ENCODE measurements around the gene KIRREL3. TPM values are rescaled to one million over a fixed set of nuclear protein-coding genes. Genes with fewer than 3 reads are reported as not detected.
"Not testable (repeated sequence)": the region's sequence is repeated elsewhere in the genome, so short reads cannot be mapped to it uniquely, and the experiment has no call there.

The KIRREL3 gene
- total RNA-seq, 5 donors from 2014 or later (not counting 1 experiment from before 2014, with no cell fraction given), result not detected

GRCh38 chr11:126398721-126399120 is 601.8 kb downstream of the KIRREL3 start:
- no peak overlapping the region for H3K4me3 ChIP-seq (ENCODE audit: control insufficient read depth in 1 of 2, extremely low read depth in 1 of 2, low read length in 1 of 2)
- WGBS (ENCODE audit: insufficient coverage), result 77% methylated on average over 1 of the region's 1 CpG
- Mint-ChIP-seq H3K36me3 (peaks cover 4% of the 10 kb centered on the region), H3K4me1 (peaks cover 0 to 4% (median 0%) of the 10 kb centered on the region in 3 donors), H3K9me3 (no peaks in the 10 kb centered on the region), H3K27ac (no peak overlapping the region), H3K27me3 (no peaks in the 10 kb centered on the region), H3K4me3 (no peak overlapping the region)
- ChIA-PET POLR2A (no interaction called here), CTCF (no interaction called here)
- DNase-seq (no peak), ATAC-seq (replicated peaks in 1 of 4) (no peak)
- H3K27ac ChIP-seq (ENCODE audit: low read length), result no peak overlapping the region
- no peaks in the 10 kb centered on the region for H3K36me3 ChIP-seq (ENCODE audit: control insufficient read depth in 2 of 2, extremely low read depth in 1 of 2, insufficient read depth in 1 of 2, low read length in 1 of 2)
- H3K27me3 ChIP-seq (replicated peaks in 1 of 2; ENCODE audit: control insufficient read depth in 2 of 2, extremely low read depth in 1 of 2, insufficient read depth in 2 of 2, low read length in 1 of 2), result no peaks in the 10 kb centered on the region
- H3K9me3 ChIP-seq, result no peaks in the 10 kb centered on the region
- no peaks in the 10 kb centered on the region for H3K4me1 ChIP-seq (ENCODE audit: control insufficient read depth in 1 of 2, extremely low read depth in 1 of 2, insufficient read depth in 2 of 2, low read length in 2 of 2)

GRCh38 chr11:126398296-126398695 is 602.3 kb downstream of the KIRREL3 start:
- CTCF ChIA-PET, result no interaction called here
- Mint-ChIP-seq H3K27ac (no peak overlapping the region), H3K9me3 (no peaks in the 10 kb centered on the region), H3K4me3 (no peak overlapping the region), H3K4me1 (peaks cover 0 to 4% (median 0%) of the 10 kb centered on the region in 3 donors), H3K36me3 (peaks cover 4% of the 10 kb centered on the region), H3K27me3 (no peaks in the 10 kb centered on the region)
- Histone ChIP-seq H3K4me1 (ENCODE audit: control insufficient read depth in 1 of 2, extremely low read depth in 1 of 2, insufficient read depth in 2 of 2, low read length in 2 of 2) (no peaks in the 10 kb centered on the region), H3K27me3 (replicated peaks in 1 of 2; ENCODE audit: control insufficient read depth in 2 of 2, extremely low read depth in 1 of 2, insufficient read depth in 2 of 2, low read length in 1 of 2) (no peaks in the 10 kb centered on the region), H3K9me3 (no peaks in the 10 kb centered on the region), H3K36me3 (ENCODE audit: control insufficient read depth in 2 of 2, extremely low read depth in 1 of 2, insufficient read depth in 1 of 2, low read length in 1 of 2) (no peaks in the 10 kb centered on the region), H3K4me3 (ENCODE audit: control insufficient read depth in 1 of 2, extremely low read depth in 1 of 2, low read length in 1 of 2) (no peak overlapping the region), H3K27ac (ENCODE audit: low read length) (no peak overlapping the region)
- ATAC-seq (replicated peaks in 1 of 4), result no peak
- WGBS (ENCODE audit: insufficient coverage), result 91% methylated on average over 4 of the region's 4 CpGs
- POLR2A ChIA-PET, result no interaction called here
- no peak for DNase-seq

DNA sequence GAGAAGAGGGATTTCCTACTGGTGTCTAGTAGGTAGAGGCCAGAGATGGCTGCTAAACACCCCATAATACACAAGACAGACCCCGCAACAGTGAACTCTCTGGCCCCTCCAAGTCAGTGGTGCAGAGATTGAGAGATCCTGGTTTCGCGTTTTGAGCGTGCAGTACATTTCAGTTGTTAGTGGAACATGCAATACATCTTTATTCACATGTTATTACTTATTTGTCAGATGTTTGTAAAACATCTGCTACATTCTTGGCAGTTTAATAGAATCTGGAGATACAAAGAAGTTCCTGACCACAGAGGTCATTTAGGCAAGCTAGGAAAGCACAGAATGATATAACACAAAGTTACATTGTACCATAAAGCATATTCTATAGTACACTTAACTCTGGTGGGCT is 603.6 kb downstream of the KIRREL3 start:
- no CpG with 5 or more reads among the region's 4 CpGs for WGBS (ENCODE audit: insufficient coverage)
- Mint-ChIP-seq H3K36me3 (peaks cover 4% of the 10 kb centered on the region), H3K27me3 (no peaks in the 10 kb centered on the region), H3K9me3 (no peaks in the 10 kb centered on the region), H3K4me3 (no peak overlapping the region), H3K27ac (no peak overlapping the region), H3K4me1 (peaks cover 3 to 10% (median 4%) of the 10 kb centered on the region in 3 donors)
- no peak for ATAC-seq (replicated peaks in 1 of 4)
- H3K36me3 ChIP-seq (ENCODE audit: control insufficient read depth in 2 of 2, extremely low read depth in 1 of 2, insufficient read depth in 1 of 2, low read length in 1 of 2), result no peaks in the 10 kb centered on the region
- H3K27ac ChIP-seq (ENCODE audit: low read length), result no peak overlapping the region
- no peaks in the 10 kb centered on the region for H3K27me3 ChIP-seq (replicated peaks in 1 of 2; ENCODE audit: control insufficient read depth in 2 of 2, extremely low read depth in 1 of 2, insufficient read depth in 2 of 2, low read length in 1 of 2)
- POLR2A ChIA-PET, result no interaction called here
- H3K9me3 ChIP-seq, result no peaks in the 10 kb centered on the region
- H3K4me1 ChIP-seq (ENCODE audit: control insufficient read depth in 1 of 2, extremely low read depth in 1 of 2, insufficient read depth in 2 of 2, low read length in 2 of 2), result no peaks in the 10 kb centered on the region
- CTCF ChIA-PET, result no interaction called here
- no peak overlapping the region for H3K4me3 ChIP-seq (ENCODE audit: control insufficient read depth in 1 of 2, extremely low read depth in 1 of 2, low read length in 1 of 2)
- no peak for DNase-seq

- H3K4me1 ChIP-seq (ENCODE audit: control insufficient read depth in 1 of 2, extremely low read depth in 1 of 2, insufficient read depth in 2 of 2, low read length in 2 of 2); H3K9me3 ChIP-seq; ATAC-seq (replicated peaks in 1 of 4); H3K27ac ChIP-seq (ENCODE audit: low read length); H3K36me3 Mint-ChIP-seq; DNase-seq; CTCF ChIA-PET; H3K36me3 ChIP-seq (ENCODE audit: control insufficient read depth in 2 of 2, extremely low read depth in 1 of 2, insufficient read depth in 1 of 2, low read length in 1 of 2); H3K27me3 Mint-ChIP-seq; H3K4me1 Mint-ChIP-seq; H3K9me3 Mint-ChIP-seq; H3K27me3 ChIP-seq (replicated peaks in 1 of 2; ENCODE audit: control insufficient read depth in 2 of 2, extremely low read depth in 1 of 2, insufficient read depth in 2 of 2, low read length in 1 of 2); POLR2A ChIA-PET; H3K27ac Mint-ChIP-seq; H3K4me3 Mint-ChIP-seq; H3K4me3 ChIP-seq (ENCODE audit: control insufficient read depth in 1 of 2, extremely low read depth in 1 of 2, low read length in 1 of 2): not testable (repeated sequence)
- WGBS (ENCODE audit: insufficient coverage), result 98% methylated on average over 9 of the region's 15 CpGs
These were observed 604.3 kb downstream of the KIRREL3 start for GRCh38 chr11:126396266-126396665.

DNA sequence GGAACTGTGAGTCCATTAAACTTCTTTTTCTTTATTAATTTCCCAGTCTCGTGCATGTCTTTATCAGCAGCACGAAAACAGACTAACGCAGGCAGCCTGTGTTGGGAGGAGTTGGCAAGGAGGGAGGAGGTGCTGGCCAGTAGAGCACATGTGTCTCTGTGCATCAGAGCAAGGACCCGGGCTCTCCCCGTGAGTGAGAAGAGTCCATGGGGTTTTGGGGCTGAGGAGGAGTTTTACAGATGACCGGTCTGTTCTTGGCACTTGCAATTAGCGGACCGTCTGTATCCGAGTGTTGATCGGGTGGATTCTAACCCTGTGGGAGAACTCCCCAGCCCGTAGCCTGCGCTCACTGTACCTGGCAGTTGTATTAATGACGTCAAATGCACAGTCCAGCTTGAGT is 604.8 kb downstream of the KIRREL3 start:
- H3K4me3 ChIP-seq (ENCODE audit: control insufficient read depth in 1 of 2, extremely low read depth in 1 of 2, low read length in 1 of 2); H3K9me3 Mint-ChIP-seq; CTCF ChIA-PET; H3K27ac ChIP-seq (ENCODE audit: low read length); H3K27me3 Mint-ChIP-seq; H3K4me1 ChIP-seq (ENCODE audit: control insufficient read depth in 1 of 2, extremely low read depth in 1 of 2, insufficient read depth in 2 of 2, low read length in 2 of 2); H3K9me3 ChIP-seq; H3K27me3 ChIP-seq (replicated peaks in 1 of 2; ENCODE audit: control insufficient read depth in 2 of 2, extremely low read depth in 1 of 2, insufficient read depth in 2 of 2, low read length in 1 of 2); H3K4me1 Mint-ChIP-seq; ATAC-seq (replicated peaks in 1 of 4); H3K4me3 Mint-ChIP-seq; H3K27ac Mint-ChIP-seq; H3K36me3 Mint-ChIP-seq; POLR2A ChIA-PET; DNase-seq; H3K36me3 ChIP-seq (ENCODE audit: control insufficient read depth in 2 of 2, extremely low read depth in 1 of 2, insufficient read depth in 1 of 2, low read length in 1 of 2): not testable (repeated sequence)
- WGBS (ENCODE audit: insufficient coverage), result no CpG with 5 or more reads among the region's 13 CpGs

- H3K9me3 Mint-ChIP-seq; ATAC-seq (replicated peaks in 1 of 4); DNase-seq; H3K4me3 ChIP-seq (ENCODE audit: control insufficient read depth in 1 of 2, extremely low read depth in 1 of 2, low read length in 1 of 2); H3K4me1 ChIP-seq (ENCODE audit: control insufficient read depth in 1 of 2, extremely low read depth in 1 of 2, insufficient read depth in 2 of 2, low read length in 2 of 2); H3K9me3 ChIP-seq; H3K36me3 Mint-ChIP-seq; H3K27me3 ChIP-seq (replicated peaks in 1 of 2; ENCODE audit: control insufficient read depth in 2 of 2, extremely low read depth in 1 of 2, insufficient read depth in 2 of 2, low read length in 1 of 2); H3K27me3 Mint-ChIP-seq; CTCF ChIA-PET; H3K4me1 Mint-ChIP-seq; H3K4me3 Mint-ChIP-seq; POLR2A ChIA-PET; H3K36me3 ChIP-seq (ENCODE audit: control insufficient read depth in 2 of 2, extremely low read depth in 1 of 2, insufficient read depth in 1 of 2, low read length in 1 of 2); H3K27ac Mint-ChIP-seq; H3K27ac ChIP-seq (ENCODE audit: low read length): not testable (repeated sequence)
- 83% methylated on average over 1 of the region's 7 CpGs for WGBS (ENCODE audit: insufficient coverage)
These were observed 605.9 kb downstream of the KIRREL3 start for GRCh38 chr11:126394634-126395072.

DNA sequence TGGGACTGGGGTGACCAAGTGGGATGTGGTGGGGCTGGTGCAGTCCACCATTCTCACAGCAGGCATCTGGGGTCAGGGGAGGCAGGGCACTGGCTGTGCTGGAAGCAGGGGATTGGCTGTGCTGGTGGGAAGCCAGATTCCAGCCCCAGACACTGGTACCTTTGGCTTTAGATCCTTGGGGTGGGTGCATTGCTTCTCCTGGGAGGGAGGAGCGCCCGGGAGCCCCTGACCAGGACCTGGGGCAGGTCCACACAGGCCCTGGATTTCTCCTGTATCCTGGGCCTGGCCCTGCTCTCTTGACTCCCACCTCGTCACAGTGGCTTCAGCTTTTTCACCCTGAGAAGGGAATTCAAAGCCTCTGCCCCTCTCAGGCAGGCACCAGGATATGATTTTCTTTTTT is 606.5 kb downstream of the KIRREL3 start:
- Mint-ChIP-seq H3K4me3 (no peak overlapping the region), H3K36me3 (no peaks in the 10 kb centered on the region), H3K4me1 (peaks cover 3 to 6% (median 4%) of the 10 kb centered on the region in 3 donors), H3K27ac (no peak overlapping the region), H3K27me3 (no peaks in the 10 kb centered on the region), H3K9me3 (no peaks in the 10 kb centered on the region)
- no peaks in the 10 kb centered on the region for H3K9me3 ChIP-seq
- H3K36me3 ChIP-seq (ENCODE audit: control insufficient read depth in 2 of 2, extremely low read depth in 1 of 2, insufficient read depth in 1 of 2, low read length in 1 of 2), result no peaks in the 10 kb centered on the region
- H3K27ac ChIP-seq (ENCODE audit: low read length), result no peak overlapping the region
- ChIA-PET POLR2A (no interaction called here), CTCF (no interaction called here)
- ATAC-seq (replicated peaks in 1 of 4) (no peak), DNase-seq (no peak)
- 83% methylated on average over 1 of the region's 3 CpGs for WGBS (ENCODE audit: insufficient coverage)
- no peak overlapping the region for H3K4me3 ChIP-seq (ENCODE audit: control insufficient read depth in 1 of 2, extremely low read depth in 1 of 2, low read length in 1 of 2)
- H3K4me1 ChIP-seq (ENCODE audit: control insufficient read depth in 1 of 2, extremely low read depth in 1 of 2, insufficient read depth in 2 of 2, low read length in 2 of 2), result no peaks in the 10 kb centered on the region
- no peaks in the 10 kb centered on the region for H3K27me3 ChIP-seq (replicated peaks in 1 of 2; ENCODE audit: control insufficient read depth in 2 of 2, extremely low read depth in 1 of 2, insufficient read depth in 2 of 2, low read length in 1 of 2)
